SK-N-SH treated with all-trans-retinoic acid at 6 μM for 48 hours (cell line): ENCODE data around the gene ERICH4.
"Not testable (repeated sequence)": the region's sequence is repeated elsewhere in the genome, so short reads cannot be mapped to it uniquely, and the experiment has no call there.

Experiments
- ATAC-seq: fragments of 200-7000 bp; cut with Tn5 transposase; 3 replicates; pipeline ENCODE4 v1.9.1; 2020; ENCODE audit warnings: mild to moderate bottlenecking, moderate library complexity
- ARNTL ChIP-seq: fragments of 450-650 bp; formaldehyde crosslinking; IDR thresholded peaks from 2 replicates; pipeline ENCODE4 v1.5.0; 2020; ENCODE audit warnings: low read depth, mild to moderate bottlenecking, moderate library complexity, borderline replicate concordance
- BACH2 ChIP-seq: fragments of 250-450 bp; sonication (Bioruptor Pico); IDR thresholded peaks from 2 replicates; pipeline ENCODE4 v1.9.0; 2021; ENCODE audit warnings: mild to moderate bottlenecking, borderline replicate concordance
- CREB5 ChIP-seq: fragments of 250-450 bp; sonication (Bioruptor Pico); IDR thresholded peaks from 2 replicates; pipeline ENCODE4 v1.5.1; 2020; ENCODE audit warnings: low read depth, mild to moderate bottlenecking, moderate library complexity
- CSRNP3 ChIP-seq: fragments of 250-450 bp; sonication (Bioruptor Pico); IDR thresholded peaks from 2 replicates; pipeline ENCODE4 v1.5.1; 2021; ENCODE audit warnings: mild to moderate bottlenecking, moderate library complexity
- GLIS3 ChIP-seq: fragments of 250-450 bp; sonication (Bioruptor Pico); IDR thresholded peaks from 2 replicates; pipeline ENCODE4 v1.5.0; 2020; ENCODE audit warnings: mild to moderate bottlenecking, moderate library complexity
- ISL1 ChIP-seq: fragments of 250-450 bp; sonication (Bioruptor Pico); IDR thresholded peaks from 2 replicates; pipeline ENCODE4 v2.1.2; 2022; ENCODE audit warnings: mild to moderate bottlenecking, moderate library complexity
- OSR1 ChIP-seq: fragments of 250-450 bp; sonication (Bioruptor Pico); IDR thresholded peaks from 2 replicates; pipeline ENCODE4 v1.8.0; 2022; ENCODE audit warnings: moderate library complexity, mild to moderate bottlenecking, inconsistent platforms
- POU6F1 ChIP-seq: fragments of 250-450 bp; sonication (Bioruptor Pico); IDR thresholded peaks from 2 replicates; pipeline ENCODE4 v1.8.0; 2021; ENCODE audit warnings: low read depth, mild to moderate bottlenecking, moderate library complexity, borderline replicate concordance
- RARB ChIP-seq: fragments of 250-450 bp; sonication (Bioruptor Pico); IDR thresholded peaks from 2 replicates; pipeline ENCODE4 v1.8.0; 2021; ENCODE audit warnings: mild to moderate bottlenecking, moderate library complexity
- SNAI2 ChIP-seq: fragments of 250-450 bp; sonication (Bioruptor Pico); IDR thresholded peaks from 2 replicates; pipeline ENCODE4 v1.5.0; 2020; ENCODE audit warnings: mild to moderate bottlenecking, moderate library complexity
- TCF4 ChIP-seq: fragments of 250-450 bp; sonication (Bioruptor Pico); IDR thresholded peaks from 2 replicates; pipeline ENCODE4 v1.8.0; 2021; ENCODE audit warnings: mild to moderate bottlenecking, moderate library complexity, borderline replicate concordance
- TOX ChIP-seq: fragments of 250-450 bp; sonication (Bioruptor Pico); IDR thresholded peaks from 2 replicates; pipeline ENCODE4 v1.8.0; 2021; ENCODE audit warnings: mild to moderate bottlenecking, moderate library complexity, borderline replicate concordance
- TSHZ2 ChIP-seq: fragments of 250-450 bp; sonication (Bioruptor Pico); IDR thresholded peaks from 2 replicates; pipeline ENCODE4 v1.5.0; 2020; ENCODE audit warnings: mild to moderate bottlenecking, moderate library complexity
- ZC3H10 ChIP-seq: fragments of 250-450 bp; sonication (Bioruptor Pico); IDR thresholded peaks from 2 replicates; pipeline ENCODE4 v1.5.1; 2021; ENCODE audit warnings: mild to moderate bottlenecking, moderate library complexity
- ZFP3 ChIP-seq: fragments of 250-450 bp; sonication (Bioruptor Pico); IDR thresholded peaks from 2 replicates; pipeline ENCODE4 v1.5.0; 2020; ENCODE audit warnings: mild to moderate bottlenecking, moderate library complexity
- ZFP30 ChIP-seq: fragments of 450-650 bp; formaldehyde crosslinking; IDR thresholded peaks from 2 replicates; pipeline ENCODE4 v1.5.0; 2022; ENCODE audit warnings: mild to moderate bottlenecking, moderate library complexity
- ZNF565 ChIP-seq: fragments of 450-650 bp; formaldehyde crosslinking; conservative IDR thresholded peaks from 2 replicates; pipeline ENCODE4 v1.5.0; 2020; ENCODE audit warnings: low read depth, mild to moderate bottlenecking, moderate library complexity
- ZNF70 ChIP-seq: fragments of 450-650 bp; formaldehyde crosslinking; IDR thresholded peaks from 2 replicates; pipeline ENCODE4 v1.5.0; 2020; ENCODE audit warnings: mild to moderate bottlenecking, moderate library complexity
- ZNF8 ChIP-seq: fragments of 450-650 bp; formaldehyde crosslinking; IDR thresholded peaks from 2 replicates; pipeline ENCODE4 v1.5.0; 2020; ENCODE audit warnings: mild to moderate bottlenecking, moderate library complexity

Gene ERICH4

GRCh38 chr19:41478875-41479756 is 36.2 kb downstream of the ERICH4 start (continued):
- no peak for TF ChIP-seq ARNTL (CRISPR knock-in tag)
- no peak for TF ChIP-seq POU6F1 (CRISPR knock-in tag)

GRCh38 chr19:41479757-41480191 is 36.8 kb downstream of the ERICH4 start:
- ATAC-seq, result no peak
- TF ChIP-seq RARB (CRISPR knock-in tag), result no peak
- no peak for TF ChIP-seq ZFP3 (CRISPR knock-in tag)
- no peak for TF ChIP-seq TSHZ2
- no peak for TF ChIP-seq POU6F1 (CRISPR knock-in tag)
- no peak for TF ChIP-seq ISL1
- no peak for TF ChIP-seq ZFP30 (CRISPR knock-in tag)
- TF ChIP-seq ZNF565, result no peak
- no peak for TF ChIP-seq TCF4 (CRISPR knock-in tag)
- no peak for TF ChIP-seq ARNTL (CRISPR knock-in tag)
- no peak for TF ChIP-seq ZNF8
- no peak for TF ChIP-seq ZNF70
- TF ChIP-seq BACH2 (CRISPR knock-in tag), result no peak
- no peak for TF ChIP-seq TOX (CRISPR knock-in tag)
- TF ChIP-seq ZC3H10, result no peak
- TF ChIP-seq CREB5, result no peak

- no peak for TF ChIP-seq GLIS3
- no peak for ATAC-seq
Measured at GRCh38 chr19:41480336-41480735, 37.4 kb downstream of the ERICH4 start.

- TF ChIP-seq OSR1 (no peak), RARB (CRISPR knock-in tag) (no peak), POU6F1 (CRISPR knock-in tag) (no peak), ZNF565 (no peak), TOX (CRISPR knock-in tag) (no peak), ZNF8 (no peak), SNAI2 (CRISPR knock-in tag) (no peak), TSHZ2 (no peak), ZNF70 (no peak), CSRNP3 (no peak), ZFP30 (CRISPR knock-in tag) (no peak), ZFP3 (CRISPR knock-in tag) (no peak), ARNTL (CRISPR knock-in tag) (no peak), TCF4 (CRISPR knock-in tag) (no peak)
- ATAC-seq, result no peak
Measured at GRCh38 chr19:41484822-41485221, 41.9 kb downstream of the ERICH4 start.

- not testable (repeated sequence) for ATAC-seq
Measured at GRCh38 chr19:41486953-41487352, 44.0 kb downstream of the ERICH4 start.
